ENCODE measurements around the gene AURKB. TPM values are rescaled to one million over a fixed set of nuclear protein-coding genes. Genes with fewer than 3 reads are reported as not detected.
"Not testable (repeated sequence)": the region's sequence is repeated elsewhere in the genome, so short reads cannot be mapped to it uniquely, and the experiment has no call there.

Gene AURKB
- total and polyA plus RNA-seq, 2 of the 13 experiments (the other 11 are each of a cell fraction or from before 2014, with no cell fraction given): 29.5 to 75.3 TPM

DNA sequence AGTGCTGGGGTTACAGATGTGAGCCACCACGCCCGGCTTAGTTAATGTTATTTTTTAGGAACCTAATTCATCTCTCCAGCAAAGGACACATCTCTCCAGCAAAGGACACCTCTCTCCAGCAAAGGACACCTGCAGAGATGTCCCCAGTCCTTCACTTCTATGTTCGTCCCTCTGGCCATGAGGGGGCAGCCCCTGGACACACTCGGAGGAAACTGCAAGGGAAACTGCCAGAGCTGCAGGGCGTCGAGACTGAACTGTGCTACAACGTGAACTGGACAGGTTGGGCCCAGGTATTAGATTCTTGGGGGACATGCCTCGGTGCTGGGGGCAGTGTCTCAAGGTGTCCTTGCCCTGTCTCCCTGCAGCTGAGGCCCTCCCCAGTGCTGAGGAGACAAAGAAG lies 43.4 kb upstream of the AURKB start:
- WGBS (ENCODE audit: low lambda C conversion rate): 91% methylated on average over 8 of the region's 8 CpGs
- H3K4me1 ChIP-seq (ENCODE audit: insufficient read depth, low read length): peaks cover 14% of the 10 kb centered on the region
- peaks cover 24 to 50% of the 10 kb centered on the region in 2 experiments for H3K36me3 ChIP-seq (replicated peaks in 1 of 2; ENCODE audit: control insufficient read depth in 1 of 2, insufficient read depth in 2 of 2, low read length in 2 of 2)
- H2AFZ ChIP-seq (ENCODE audit: low read length): no peak overlapping the region
- H3K27me3 ChIP-seq (ENCODE audit: control insufficient read depth in 1 of 2, insufficient read depth in 2 of 2, low read length in 2 of 2): no peaks in the 10 kb centered on the region; a peak in 1 of 5 replicates
- no peak overlapping the region for H3K27ac ChIP-seq (ENCODE audit: extremely low read length, insufficient read depth, low read length)
- in situ Hi-C loops (cut with HindIII; ENCODE audit: extremely low pct_ligation_motif_present, low pct_unique_long_range_greater_than_20kb) (no loop called here), intact Hi-C loops (cut with micrococcal nuclease; ENCODE audit: unreplicated experiment) (no loop called here)
- ATAC-seq (no peak), DNase-seq (ENCODE audit: low spot score) (no peak), FAIRE-seq (no peak)
- H4K20me1 ChIP-seq (ENCODE audit: insufficient read depth, low read length): no peaks in the 10 kb centered on the region
- no peak overlapping the region for H3K4me3 ChIP-seq (replicated peaks in 1 of 3; ENCODE audit: insufficient read depth in 1 of 3, low read depth in 2 of 3, low read length in 3 of 3)
- H3K9ac ChIP-seq (ENCODE audit: insufficient read depth, low read depth, low read length): no peak overlapping the region
- no peak overlapping the region for H3K4me2 ChIP-seq (ENCODE audit: low read depth, low read length)
- H3K9me3 ChIP-seq (ENCODE audit: low read length): no peaks in the 10 kb centered on the region
- peaks cover 31% of the 10 kb centered on the region for H3K79me2 ChIP-seq (ENCODE audit: insufficient read depth, low read length)
- TF ChIP-seq STAG1 (CRISPR knock-in tag; IDR thresholded peaks at IDR 0.05) (peak; percentile 28), ZNF775 (CRISPR knock-in tag; IDR thresholded peaks at IDR 0.05; ENCODE audit: borderline replicate concordance) (no peak)
- TF ChIP-seq, protein P1, sequence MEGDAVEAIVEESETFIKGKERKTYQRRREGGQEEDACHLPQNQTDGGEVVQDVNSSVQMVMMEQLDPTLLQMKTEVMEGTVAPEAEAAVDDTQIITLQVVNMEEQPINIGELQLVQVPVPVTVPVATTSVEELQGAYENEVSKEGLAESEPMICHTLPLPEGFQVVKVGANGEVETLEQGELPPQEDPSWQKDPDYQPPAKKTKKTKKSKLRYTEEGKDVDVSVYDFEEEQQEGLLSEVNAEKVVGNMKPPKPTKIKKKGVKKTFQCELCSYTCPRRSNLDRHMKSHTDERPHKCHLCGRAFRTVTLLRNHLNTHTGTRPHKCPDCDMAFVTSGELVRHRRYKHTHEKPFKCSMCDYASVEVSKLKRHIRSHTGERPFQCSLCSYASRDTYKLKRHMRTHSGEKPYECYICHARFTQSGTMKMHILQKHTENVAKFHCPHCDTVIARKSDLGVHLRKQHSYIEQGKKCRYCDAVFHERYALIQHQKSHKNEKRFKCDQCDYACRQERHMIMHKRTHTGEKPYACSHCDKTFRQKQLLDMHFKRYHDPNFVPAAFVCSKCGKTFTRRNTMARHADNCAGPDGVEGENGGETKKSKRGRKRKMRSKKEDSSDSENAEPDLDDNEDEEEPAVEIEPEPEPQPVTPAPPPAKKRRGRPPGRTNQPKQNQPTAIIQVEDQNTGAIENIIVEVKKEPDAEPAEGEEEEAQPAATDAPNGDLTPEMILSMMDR (CRISPR knock-in tag; IDR thresholded peaks at IDR 0.05): 0 out of 2 replicates have a peak, but pooled peaks have one; percentile 21
- no TSS peak for BruUV-seq (replicated peaks)
- CTCF ChIA-PET (ENCODE audit: low intra/inter-chr PET ratio, low total read pairs): no interaction called here
- POLR2A ChIA-PET: no interaction called here

GRCh38 chr17:8251411-8251810 lies 41.0 kb upstream of the AURKB start:
- H3K27me3 ChIP-seq (ENCODE audit: control insufficient read depth in 1 of 2, insufficient read depth in 2 of 2, low read length in 2 of 2); H3K4me3 ChIP-seq (replicated peaks in 1 of 3; ENCODE audit: insufficient read depth in 1 of 3, low read depth in 2 of 3, low read length in 3 of 3); DNase-seq (ENCODE audit: low spot score); H3K4me2 ChIP-seq (ENCODE audit: low read depth, low read length); H3K27ac ChIP-seq (ENCODE audit: extremely low read length, insufficient read depth, low read length); CTCF ChIA-PET (ENCODE audit: low intra/inter-chr PET ratio, low total read pairs); H4K20me1 ChIP-seq (ENCODE audit: insufficient read depth, low read length); H2AFZ ChIP-seq (ENCODE audit: low read length); BruUV-seq (replicated peaks); FAIRE-seq; H3K9ac ChIP-seq (ENCODE audit: insufficient read depth, low read depth, low read length); intact Hi-C loops (cut with micrococcal nuclease; ENCODE audit: unreplicated experiment); in situ Hi-C loops (cut with HindIII; ENCODE audit: extremely low pct_ligation_motif_present, low pct_unique_long_range_greater_than_20kb); H3K9me3 ChIP-seq (ENCODE audit: low read length); ATAC-seq: not testable (repeated sequence)
- peaks cover 36% of the 10 kb centered on the region for H3K79me2 ChIP-seq (ENCODE audit: insufficient read depth, low read length)
- WGBS (ENCODE audit: low lambda C conversion rate): 98% methylated on average over 2 of the region's 2 CpGs
- peaks cover 14 to 31% of the 10 kb centered on the region in 2 experiments for H3K36me3 ChIP-seq (replicated peaks in 1 of 2; ENCODE audit: control insufficient read depth in 1 of 2, insufficient read depth in 2 of 2, low read length in 2 of 2)
- POLR2A ChIA-PET: interaction anchor here (0.9 to 1.1 kb wide), 2 partner anchors 37 to 78 kb away, joined by 3 read pairs; partner anchors contain the start of gene RANGRF
- peaks cover 22% of the 10 kb centered on the region for H3K4me1 ChIP-seq (ENCODE audit: insufficient read depth, low read length)

All from HepG2 (cell line).